B cell (primary cell): ENCODE results near the gene BCL7C. TPM values are rescaled to one million over a fixed set of nuclear protein-coding genes. Genes with fewer than 3 reads are reported as not detected.
"Not testable (repeated sequence)": the region's sequence is repeated elsewhere in the genome, so short reads cannot be mapped to it uniquely, and the experiment has no call there.

Experiments
- ATAC-seq: fragments of 200-7000 bp; cut with Tn5 transposase; one replicate; pipeline ENCODE4 v1.10.0; 2021; ENCODE audit warnings: low read depth, mild to moderate bottlenecking, moderate number of reproducible peaks, moderate library complexity
- CTCF ChIA-PET: fragments of 350-600 bp; sonication (Branson Sonifier 250); formaldehyde crosslinking; loops from one replicate; lab custom pipeline; 2021; ENCODE audit warnings: antibody characterized with exemption, inconsistent platforms; lab: Charles Lee
- POLR2A ChIA-PET: fragments of 350-600 bp; sonication (Branson Sonifier 250); formaldehyde crosslinking; loops from one replicate; lab custom pipeline; 2021; ENCODE audit warnings: antibody characterized with exemption; lab: Charles Lee
- DNase-seq: peaks from one replicate; pipeline ENCODE4 v3.0.0; 2013
- H2AFZ ChIP-seq: 2 replicates; pipeline ENCODE4 v1.6.1; 2012; ENCODE audit warnings: mild to moderate bottlenecking, low read depth, low read length; ENCODE audit not compliant: insufficient read depth, poor library complexity, severe bottlenecking
- H3K27ac ChIP-seq, 2 donors: 1 replicate in 1 of 2; 2 replicates in 1 of 2; pipeline ENCODE4 v1.5.1; 2012 to 2013; ENCODE audit warnings: low read length in 2 of 2, mild to moderate bottlenecking in 2 of 2, moderate library complexity in 1 of 2
- H3K27me3 ChIP-seq, 4 experiments: fragments of 200-600 bp in 1 of 4; sonication (generic) in 1 of 4; replicated peaks in 1 of 4; 1 replicate in 2 of 4; 2 replicates in 2 of 4; pipeline versions ENCODE4 v1.6.1 to v1.7.0; 2013 to 2016; ENCODE audit warnings: low read length in 3 of 4, mild to moderate bottlenecking in 2 of 4, mixed read lengths in 1 of 4, moderate library complexity in 1 of 4; ENCODE audit not compliant: insufficient read depth in 4 of 4, control insufficient read depth in 3 of 4; ENCODE audit errors: control extremely low read depth in 1 of 4
- H3K36me3 ChIP-seq, 2 experiments: replicated peaks in 1 of 2; 1 replicate in 1 of 2; 2 replicates in 1 of 2; pipeline versions ENCODE4 v1.6.1 to v1.7.1; 2013; ENCODE audit warnings: low read length in 1 of 2; ENCODE audit not compliant: insufficient read depth in 2 of 2, control insufficient read depth in 1 of 2; ENCODE audit errors: control extremely low read depth in 1 of 2, extremely low read depth in 1 of 2
- H3K4me1 ChIP-seq, 2 donors: fragments of 200-600 bp in 1 of 2; sonication (generic) in 1 of 2; 1 replicate in 1 of 2; 2 replicates in 1 of 2; pipeline versions ENCODE4 v1.5.1 to v1.6.1; 2013 to 2017; ENCODE audit warnings: low read length in 2 of 2; ENCODE audit not compliant: control insufficient read depth in 2 of 2, insufficient read depth in 2 of 2
- H3K4me2 ChIP-seq: replicated peaks from 2 replicates; pipeline ENCODE3; 2012; ENCODE audit warnings: mild to moderate bottlenecking, low read depth, low read length; ENCODE audit not compliant: poor library complexity, severe bottlenecking
- H3K4me3 ChIP-seq, 5 experiments: fragments of 200-600 bp in 1 of 5; sonication (generic) in 1 of 5; 1 replicate in 3 of 5; 2 replicates in 2 of 5; pipeline versions ENCODE4 v1.5.1 to v1.7.0; 2011 to 2016; ENCODE audit warnings: low read length in 4 of 5, mild to moderate bottlenecking in 4 of 5, low read depth in 2 of 5, control low read depth in 1 of 5, moderate library complexity in 1 of 5; ENCODE audit not compliant: insufficient read depth in 1 of 5; ENCODE audit errors: control extremely low read depth in 1 of 5, extremely low read depth in 1 of 5
- H3K79me2 ChIP-seq: fragments of 200-600 bp; sonication (generic); one replicate; pipeline ENCODE4 v1.6.0; 2016; ENCODE audit warnings: low read length; ENCODE audit not compliant: control insufficient read depth, insufficient read depth
- H3K9ac ChIP-seq: fragments of 200-600 bp; sonication (generic); 2 replicates; pipeline ENCODE4 v1.6.1; 2017; ENCODE audit warnings: mild to moderate bottlenecking, low read length, moderate library complexity
- H3K9me3 ChIP-seq, 3 donors: one replicate each; pipeline versions ENCODE4 v1.6.1 to v1.7.1; 2013; ENCODE audit warnings: low read length in 2 of 3; ENCODE audit not compliant: control insufficient read depth in 2 of 3, insufficient read depth in 1 of 3; ENCODE audit errors: control extremely low read depth in 1 of 3
- H4K20me1 ChIP-seq: 2 replicates; pipeline ENCODE4 v1.6.0; 2012; ENCODE audit warnings: mild to moderate bottlenecking, low read length; ENCODE audit not compliant: insufficient read depth, control insufficient read depth, poor library complexity, severe bottlenecking
- H3K27ac Mint-ChIP-seq: one replicate; pipeline ENCODE4 v1.8.0; 2021; ENCODE audit warnings: mixed read lengths
- H3K27me3 Mint-ChIP-seq: one replicate; pipeline ENCODE4 v1.8.0; 2021; ENCODE audit warnings: mixed read lengths
- H3K4me1 Mint-ChIP-seq: one replicate; pipeline ENCODE4 v1.8.0; 2021; ENCODE audit warnings: mixed read lengths
- H3K4me3 Mint-ChIP-seq: one replicate; pipeline ENCODE4 v1.8.0; 2021; ENCODE audit warnings: mixed read lengths
- H3K9me3 Mint-ChIP-seq: one replicate; pipeline ENCODE4 v1.8.0; 2022; ENCODE audit warnings: mixed read lengths; ENCODE audit not compliant: insufficient read depth
- CTCF ChIP-seq: fragments of 200-600 bp; IDR thresholded peaks from one replicate; pipeline ENCODE4 v1.8.0; 2022; ENCODE audit warnings: antibody characterized with exemption, mild to moderate bottlenecking
- EZH2 ChIP-seq: IDR thresholded peaks from 2 replicates; pipeline ENCODE4 v1.6.1; 2012; ENCODE audit warnings: borderline replicate concordance, low read depth, mild to moderate bottlenecking, moderate library complexity, low read length; ENCODE audit not compliant: insufficient read depth, poor library complexity, severe bottlenecking
- WGBS: methylation state at CpG from one replicate; pipeline ENCODE4 v1.1.5; 2013; ENCODE audit warnings: missing lambda C conversion rate; ENCODE audit not compliant: insufficient coverage; 5-methylcytosine and 5-hydroxymethylcytosine counted together
- intact Hi-C: fragments of 100-400 bp; cut with micrococcal nuclease; formaldehyde crosslinking; loops from one replicate; pipeline ENCODE4 v1.10.0; 2022
- polyA plus RNA-seq: library from polyadenylated mRNA; depleted of rRNA; stranded (reverse); fragments of >200 nt; gene quantifications from 2 replicates; pipeline ENCODE4 v1.2.3, GENCODE V29; 2012
- total RNA-seq, 2 donors: library from RNA; stranded (reverse); fragments of 120-200 nt in 1 of 2; gene quantifications; 1 replicate in 1 of 2; 2 replicates in 1 of 2; pipeline versions ENCODE4 v1.2.3 to v1.2.4, GENCODE V29; 2013 to 2022

Gene BCL7C
- total and polyA plus RNA-seq, 2 donors (not counting 1 experiment from before 2014, with no cell fraction given), result 17.1 to 30.5 TPM

GRCh38 chr16:30892670-30893416 lies 1.0 kb downstream of the BCL7C start:
- ChIA-PET POLR2A (interaction anchor here (0.5 to 1.4 kb wide), 2 partner anchors 18 to 498 kb away, joined by 3 to 7 read pairs; partner anchors contain the start of gene ZNF48), CTCF (interaction anchor here (0.6 to 3.2 kb wide), 5 partner anchors 9 to 48 kb away, joined by 3 to 15 read pairs (median 6); no protein-coding TSS in a partner anchor)
- Mint-ChIP-seq H3K27me3 (no peaks in the 10 kb centered on the region), H3K4me1 (peaks cover 48% of the 10 kb centered on the region), H3K9me3 (no peaks in the 10 kb centered on the region), H3K4me3 (peak overlapping the region; percentile 90), H3K27ac (peak overlapping the region; percentile 88)
- Histone ChIP-seq H2AFZ (peak overlapping the region; percentile 85), H3K79me2 (peaks cover 28% of the 10 kb centered on the region), H3K9ac (peak overlapping the region; percentile 89), H3K4me3 (peak overlapping the region in 4 of 5 experiments; percentile 64 to 72 (median 66)), H3K27ac (peak overlapping the region in 1 of 2 donors; percentile 79), H3K9me3 (peaks cover 0 to 2% (median 0%) of the 10 kb centered on the region in 3 donors), H3K4me2 (peak overlapping the region; percentile 84), H4K20me1 (peaks cover 8% of the 10 kb centered on the region), H3K4me1 (peaks cover 32 to 42% of the 10 kb centered on the region in 2 donors), H3K36me3 (peaks cover 0 to 8% of the 10 kb centered on the region in 2 experiments), H3K27me3 (no peaks in the 10 kb centered on the region)
- intact Hi-C loops, result no loop called here
- DNase-seq (peak; percentile 29), ATAC-seq (no peak)
- 72% methylated on average over 5 of the region's 20 CpGs for WGBS
- no peak for TF ChIP-seq EZH2
- TF ChIP-seq CTCF, result no peak

- H3K4me3 Mint-ChIP-seq, H3K27me3 Mint-ChIP-seq, H3K4me2 ChIP-seq, H3K4me3 ChIP-seq, H3K9me3 Mint-ChIP-seq, H2AFZ ChIP-seq, H3K27ac ChIP-seq, H3K27ac Mint-ChIP-seq, H4K20me1 ChIP-seq, intact Hi-C loops, H3K27me3 ChIP-seq, DNase-seq, ATAC-seq, H3K9me3 ChIP-seq, H3K9ac ChIP-seq: not testable (repeated sequence)
- ChIA-PET POLR2A (interaction anchor here (0.6 kb wide), 2 partner anchors 14 to 45 kb away, joined by 4 read pairs; no protein-coding TSS in a partner anchor), CTCF (interaction anchor here (1.5 to 3.2 kb wide), 3 partner anchors 11 to 78 kb away, joined by 4 to 15 read pairs (median 14); no protein-coding TSS in a partner anchor)
- H3K4me1 Mint-ChIP-seq, result peaks cover 38% of the 10 kb centered on the region
- H3K36me3 ChIP-seq, result peaks cover 0 to 12% of the 10 kb centered on the region in 2 experiments
- H3K4me1 ChIP-seq, result peaks cover 20 to 26% of the 10 kb centered on the region in 2 donors
- 100% methylated on average over 4 of the region's 15 CpGs for WGBS
- H3K79me2 ChIP-seq, result peaks cover 41% of the 10 kb centered on the region
Measured at GRCh38 chr16:30891043-30891823, 2.6 kb downstream of the BCL7C start.
